ENCODE results near the gene TNIP2. TPM values are rescaled to one million over a fixed set of nuclear protein-coding genes. Genes with fewer than 3 reads are reported as not detected.
A peak's percentile ranks its signal among the peaks of the same experiment; 100 is the strongest.

The TNIP2 gene
- total and polyA plus RNA-seq, 4 donors = 10.5 to 20.7 (median 13.5) TPM

- TF ChIP-seq GABPA (IDR thresholded peaks at IDR 0.05 in 1 of 2, conservative IDR thresholded peaks at IDR 0.05 in 1 of 2) = no peak
- TF ChIP-seq TAF1 (conservative IDR thresholded peaks at IDR 0.05) = no peak
- TF ChIP-seq REST (IDR thresholded peaks at IDR 0.05) = no peak
- TF ChIP-seq, protein P1, sequence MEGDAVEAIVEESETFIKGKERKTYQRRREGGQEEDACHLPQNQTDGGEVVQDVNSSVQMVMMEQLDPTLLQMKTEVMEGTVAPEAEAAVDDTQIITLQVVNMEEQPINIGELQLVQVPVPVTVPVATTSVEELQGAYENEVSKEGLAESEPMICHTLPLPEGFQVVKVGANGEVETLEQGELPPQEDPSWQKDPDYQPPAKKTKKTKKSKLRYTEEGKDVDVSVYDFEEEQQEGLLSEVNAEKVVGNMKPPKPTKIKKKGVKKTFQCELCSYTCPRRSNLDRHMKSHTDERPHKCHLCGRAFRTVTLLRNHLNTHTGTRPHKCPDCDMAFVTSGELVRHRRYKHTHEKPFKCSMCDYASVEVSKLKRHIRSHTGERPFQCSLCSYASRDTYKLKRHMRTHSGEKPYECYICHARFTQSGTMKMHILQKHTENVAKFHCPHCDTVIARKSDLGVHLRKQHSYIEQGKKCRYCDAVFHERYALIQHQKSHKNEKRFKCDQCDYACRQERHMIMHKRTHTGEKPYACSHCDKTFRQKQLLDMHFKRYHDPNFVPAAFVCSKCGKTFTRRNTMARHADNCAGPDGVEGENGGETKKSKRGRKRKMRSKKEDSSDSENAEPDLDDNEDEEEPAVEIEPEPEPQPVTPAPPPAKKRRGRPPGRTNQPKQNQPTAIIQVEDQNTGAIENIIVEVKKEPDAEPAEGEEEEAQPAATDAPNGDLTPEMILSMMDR (IDR thresholded peaks at IDR 0.05; ENCODE audit: low read depth, low read length, missing input control) = no peak
- peak; percentile 96 to 99 for TF ChIP-seq RXRA (IDR thresholded peaks at IDR 0.05)
- TF ChIP-seq NR2F2 (IDR thresholded peaks at IDR 0.05) = no peak
- peak in 1 of 2 donors; percentile 2 for TF ChIP-seq RAD21 (IDR thresholded peaks at IDR 0.05)
- TF ChIP-seq FOXA2 (IDR thresholded peaks at IDR 0.05) = no peak
- TF ChIP-seq EGR1 (IDR thresholded peaks at IDR 0.05; ENCODE audit: low read depth in 2 of 2) = peak in 1 of 2 donors; percentile 47
- TF ChIP-seq HNF4G (IDR thresholded peaks at IDR 0.05) = no peak
- TF ChIP-seq JUND (IDR thresholded peaks at IDR 0.05) = peak in 1 of 2 donors; percentile 30
- TF ChIP-seq SP1 (IDR thresholded peaks at IDR 0.05) = no peak
- TF ChIP-seq, protein P2, sequence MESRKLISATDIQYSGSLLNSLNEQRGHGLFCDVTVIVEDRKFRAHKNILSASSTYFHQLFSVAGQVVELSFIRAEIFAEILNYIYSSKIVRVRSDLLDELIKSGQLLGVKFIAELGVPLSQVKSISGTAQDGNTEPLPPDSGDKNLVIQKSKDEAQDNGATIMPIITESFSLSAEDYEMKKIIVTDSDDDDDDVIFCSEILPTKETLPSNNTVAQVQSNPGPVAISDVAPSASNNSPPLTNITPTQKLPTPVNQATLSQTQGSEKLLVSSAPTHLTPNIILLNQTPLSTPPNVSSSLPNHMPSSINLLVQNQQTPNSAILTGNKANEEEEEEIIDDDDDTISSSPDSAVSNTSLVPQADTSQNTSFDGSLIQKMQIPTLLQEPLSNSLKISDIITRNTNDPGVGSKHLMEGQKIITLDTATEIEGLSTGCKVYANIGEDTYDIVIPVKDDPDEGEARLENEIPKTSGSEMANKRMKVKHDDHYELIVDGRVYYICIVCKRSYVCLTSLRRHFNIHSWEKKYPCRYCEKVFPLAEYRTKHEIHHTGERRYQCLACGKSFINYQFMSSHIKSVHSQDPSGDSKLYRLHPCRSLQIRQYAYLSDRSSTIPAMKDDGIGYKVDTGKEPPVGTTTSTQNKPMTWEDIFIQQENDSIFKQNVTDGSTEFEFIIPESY (IDR thresholded peaks at IDR 0.05) = no peak
- no peak for TF ChIP-seq HNF4A (conservative IDR thresholded peaks at IDR 0.05)
- no peak for TF ChIP-seq ATF3 (IDR thresholded peaks at IDR 0.05)
- no peak for TF ChIP-seq FOXA1 (IDR thresholded peaks at IDR 0.05)
- no peak for TF ChIP-seq MAX (IDR thresholded peaks at IDR 0.05)
- TF ChIP-seq YY1 (IDR thresholded peaks at IDR 0.05) = no peak
- 65% methylated on average over 17 of the region's 17 CpGs for WGBS
- Histone ChIP-seq H3K4me1 (ENCODE audit: control insufficient read depth in 4 of 4, insufficient read depth in 4 of 4, low read length in 3 of 4) (peaks cover 54 to 90% (median 83%) of the 10 kb centered on the region in 4 donors), H3K27ac (ENCODE audit: low read depth in 1 of 2, low read length in 2 of 2) (peak overlapping the region; percentile 90 to 96), H3K9me3 (ENCODE audit: control insufficient read depth in 4 of 4, low read length in 3 of 4) (no peaks in the 10 kb centered on the region), H3K36me3 (ENCODE audit: control insufficient read depth in 4 of 4, insufficient read depth in 3 of 4, low read depth in 1 of 4, low read length in 3 of 4) (no peaks in the 10 kb centered on the region), H3K4me3 (ENCODE audit: low read depth in 1 of 3, low read length in 3 of 3) (peak overlapping the region in 1 of 3 donors; percentile 75), H3K27me3 (ENCODE audit: control insufficient read depth in 4 of 4, insufficient read depth in 4 of 4, low read length in 3 of 4) (no peaks in the 10 kb centered on the region), H3K9ac (ENCODE audit: low read depth in 1 of 2, low read length in 2 of 2) (peak overlapping the region; percentile 3 to 16)
- DNase-seq (ENCODE audit: low spot score) = peak; percentile 32
Measured at GRCh38 chr4:2795300-2795892, 39.3 kb upstream of the TNIP2 start.
